GM13977 (cell line): ENCODE data around the gene EPHA7.

ENCODE experiments used
- DNase-seq: peaks from one replicate; pipeline ENCODE4 v3.0.0; 2012; ENCODE audit warnings: low spot score
- in situ Hi-C: fragments of 300-500 bp; cut with MboI; formaldehyde crosslinking; loops from one replicate; pipeline ENCODE4 v1.12.0; 2022; ENCODE audit warnings: low sequenced_read_pairs, low pct_unique_long_range_greater_than_20kb, mixed read lengths, inconsistent platforms; ENCODE audit not compliant: unreplicated experiment
- TF ChIP-seq, protein P1 (sequence below): IDR thresholded peaks from 2 replicates; pipeline ENCODE4 v1.5.1; 2012; ENCODE audit warnings: mild to moderate bottlenecking, control low read depth; ENCODE audit not compliant: insufficient read depth; ENCODE audit errors: extremely low read depth, missing control alignments

Gene EPHA7

DNA sequence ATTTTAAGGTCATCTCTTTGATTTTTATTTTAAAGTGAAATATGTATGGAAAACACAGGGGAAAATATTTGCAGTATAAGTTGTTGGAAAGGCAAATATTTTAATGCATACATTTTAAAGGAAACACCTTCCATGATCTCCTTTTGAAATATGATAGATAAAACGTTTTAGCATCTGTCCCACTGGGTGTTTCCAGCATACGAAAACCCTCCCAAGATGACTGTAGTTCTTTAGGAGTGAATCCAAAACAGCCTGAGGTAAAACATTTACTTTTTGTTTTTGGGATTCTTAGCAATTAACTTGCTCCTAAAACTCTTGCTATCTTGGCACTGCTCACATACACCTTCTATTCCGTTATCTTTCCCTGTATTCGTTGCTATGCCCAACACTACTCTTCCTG is 210.0 kb downstream of the EPHA7 start:
- in situ Hi-C loops: no loop called here
- no peak for DNase-seq
- TF ChIP-seq, protein P1, sequence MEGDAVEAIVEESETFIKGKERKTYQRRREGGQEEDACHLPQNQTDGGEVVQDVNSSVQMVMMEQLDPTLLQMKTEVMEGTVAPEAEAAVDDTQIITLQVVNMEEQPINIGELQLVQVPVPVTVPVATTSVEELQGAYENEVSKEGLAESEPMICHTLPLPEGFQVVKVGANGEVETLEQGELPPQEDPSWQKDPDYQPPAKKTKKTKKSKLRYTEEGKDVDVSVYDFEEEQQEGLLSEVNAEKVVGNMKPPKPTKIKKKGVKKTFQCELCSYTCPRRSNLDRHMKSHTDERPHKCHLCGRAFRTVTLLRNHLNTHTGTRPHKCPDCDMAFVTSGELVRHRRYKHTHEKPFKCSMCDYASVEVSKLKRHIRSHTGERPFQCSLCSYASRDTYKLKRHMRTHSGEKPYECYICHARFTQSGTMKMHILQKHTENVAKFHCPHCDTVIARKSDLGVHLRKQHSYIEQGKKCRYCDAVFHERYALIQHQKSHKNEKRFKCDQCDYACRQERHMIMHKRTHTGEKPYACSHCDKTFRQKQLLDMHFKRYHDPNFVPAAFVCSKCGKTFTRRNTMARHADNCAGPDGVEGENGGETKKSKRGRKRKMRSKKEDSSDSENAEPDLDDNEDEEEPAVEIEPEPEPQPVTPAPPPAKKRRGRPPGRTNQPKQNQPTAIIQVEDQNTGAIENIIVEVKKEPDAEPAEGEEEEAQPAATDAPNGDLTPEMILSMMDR: no peak

GRCh38 chr6:93196406-93196970 is 222.9 kb downstream of the EPHA7 start:
- in situ Hi-C loops: no loop called here

DNA sequence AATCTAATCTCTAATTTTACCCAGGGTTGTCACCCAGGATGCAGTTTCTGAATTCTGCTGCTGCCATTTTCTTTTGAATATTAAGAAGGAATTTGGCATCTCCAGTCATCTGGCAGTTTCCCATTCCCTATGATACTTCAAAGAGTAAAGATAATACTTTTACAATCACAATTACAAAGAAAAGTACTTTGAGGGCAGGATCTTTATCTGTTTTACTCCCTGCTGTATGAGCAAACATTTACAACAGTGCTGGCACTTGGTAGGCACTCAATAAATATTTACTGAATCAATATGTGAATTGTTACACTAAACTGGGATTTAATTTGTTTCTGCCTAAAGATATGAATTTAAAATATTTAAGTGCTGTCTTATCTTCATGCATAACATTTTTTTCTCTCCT is 224.9 kb downstream of the EPHA7 start:
- TF ChIP-seq, protein P1: no peak
- in situ Hi-C loops: no loop called here

More at GRCh38 chr6:93196406-93196970, 222.9 kb downstream of the EPHA7 start:
- DNase-seq: no peak
- TF ChIP-seq, protein P1: no peak

GRCh38 chr6:93193868-93194267 is 225.5 kb downstream of the EPHA7 start:
- no peak for DNase-seq
- TF ChIP-seq, protein P1: no peak
- in situ Hi-C loops: no loop called here

More for the DNA sequence above, 224.9 kb downstream of the EPHA7 start:
- DNase-seq: no peak
